ENCODE measurements around the gene FUT6.

- TF ChIP-seq CTCF (conservative IDR thresholded peaks at IDR 0.05; ENCODE audit: low read length) (no peak), EZH2phosphoT487 (IDR thresholded peaks at IDR 0.05; ENCODE audit: borderline replicate concordance) (no peak)
These were observed 24.7 kb downstream of the FUT6 start for GRCh38 chr19:5814852-5815246.

All from Loucy (cell line).